Measurements from ENCODE around the gene HOXA7. TPM values are rescaled to one million over a fixed set of nuclear protein-coding genes. Genes with fewer than 3 reads are reported as not detected.
A peak's percentile ranks its signal among the peaks of the same experiment; 100 is the strongest.

HOXA7 gene
- total and polyA plus RNA-seq, 2 of the 8 experiments (the other 6 are each of a cell fraction or from before 2014, with no cell fraction given), result 0.03 TPM; not detected in 1

GRCh38 chr7:27110186-27111031 lies 46.1 kb downstream of the HOXA7 start:
- H2BK15ac ChIP-seq (ENCODE audit: low read length), result no peak overlapping the region
- no peak overlapping the region for H2BK12ac ChIP-seq (ENCODE audit: low read depth, low read length)
- H3K4me1 ChIP-seq (replicated peaks in 1 of 4; ENCODE audit: control insufficient read depth in 3 of 4, insufficient read depth in 4 of 4, low read length in 3 of 4), result peaks cover 0 to 22% (median 8%) of the 10 kb centered on the region in 4 experiments; a peak in 5 of 7 replicates
- H2AFZ ChIP-seq (ENCODE audit: low read length), result no peak overlapping the region
- POLR2A ChIA-PET (ENCODE audit: partially characterized antibody), result interaction anchor here (0.7 kb wide), 1 partner anchor 14 kb away, joined by 3 read pairs; no protein-coding TSS in a partner anchor
- 5% methylated on average over 51 of the region's 66 CpGs; no CpG with 5 or more reads in 1 of the 2 experiments for WGBS, 2 experiments (ENCODE audit: extremely low coverage in 1 of 2, insufficient coverage in 1 of 2, insufficient read length in 1 of 2, insufficient replicate concordance in 2 of 2, low coverage in 1 of 2, low lambda C conversion rate in 2 of 2, missing lambda C conversion rate in 1 of 2)
- H2BK20ac ChIP-seq (ENCODE audit: low read length), result no peak overlapping the region
- no peak overlapping the region for H3K23ac ChIP-seq (ENCODE audit: insufficient read length)
- no peaks in the 10 kb centered on the region for H3K23me2 ChIP-seq (ENCODE audit: low read depth, low read length)
- H3K18ac ChIP-seq (ENCODE audit: extremely low read depth, low read length), result no peak overlapping the region
- H4K5ac ChIP-seq (ENCODE audit: insufficient read length, low read depth, low read length), result no peak overlapping the region
- no peaks in the 10 kb centered on the region for H3K79me1 ChIP-seq (ENCODE audit: low read depth, low read length)
- H4K91ac ChIP-seq (replicated peaks; ENCODE audit: insufficient read length, low read length), result no peak overlapping the region
- no peak overlapping the region for H3K56ac ChIP-seq (replicated peaks; ENCODE audit: insufficient read length, low read depth, low read length)
- no peaks in the 10 kb centered on the region for H3K9me3 ChIP-seq (ENCODE audit: insufficient read depth in 2 of 2, low read depth in 1 of 2, low read length in 1 of 2)
- peaks cover 93 to 98% (median 97%) of the 10 kb centered on the region in 4 experiments for H3K27me3 ChIP-seq (replicated peaks in 1 of 4; ENCODE audit: control insufficient read depth in 3 of 4, extremely low read depth in 1 of 4, insufficient read depth in 3 of 4, low read length in 3 of 4)
- H3K4me3 ChIP-seq (ENCODE audit: extremely low read depth in 1 of 4, insufficient read depth in 2 of 4, low read depth in 3 of 4, low read length in 4 of 4), result peak overlapping the region in 3 of 4 experiments; percentile 11 to 46 (median 23); a peak in 5 of 8 replicates
- peaks cover 27 to 33% of the 10 kb centered on the region in 2 experiments for H4K20me1 ChIP-seq (replicated peaks in 1 of 2; ENCODE audit: control insufficient read depth in 1 of 2, insufficient read depth in 2 of 2, low read length in 2 of 2)
- CTCF ChIA-PET (ENCODE audit: partially characterized antibody), result interaction anchor here (0.7 to 4.1 kb wide), 17 partner anchors 9 to 958 kb away, joined by 3 to 14 read pairs (median 4); partner anchors contain the start of genes HOXA5, HOXA7 and NFE2L3
- H3K9ac ChIP-seq (replicated peaks in 1 of 4; ENCODE audit: extremely low read depth in 1 of 4, low read depth in 3 of 4, low read length in 3 of 4), result no peak overlapping the region
- H3K27ac ChIP-seq (ENCODE audit: low read depth, low read length), result no peak overlapping the region
- peaks cover 0 to 3% (median 0%) of the 10 kb centered on the region in 4 experiments; a peak in 2 of 8 replicates for H3K36me3 ChIP-seq (ENCODE audit: control insufficient read depth in 2 of 4, insufficient read depth in 4 of 4, low read length in 3 of 4)
- no peak overlapping the region for H4K8ac ChIP-seq (ENCODE audit: extremely low read depth, insufficient read depth, low read length)
- FAIRE-seq, result no peak
- no peak overlapping the region for H2AK5ac ChIP-seq (ENCODE audit: low read depth, low read length)
- H3K14ac ChIP-seq (ENCODE audit: insufficient read length), result no peak overlapping the region
- no peak overlapping the region for H2BK5ac ChIP-seq (ENCODE audit: low read depth, low read length)
- H3K4me2 ChIP-seq (ENCODE audit: insufficient read depth in 1 of 2, low read depth in 2 of 2, low read length in 2 of 2), result peak overlapping the region; percentile 51 to 70
- H2BK120ac ChIP-seq (replicated peaks; ENCODE audit: low read depth, low read length), result no peak overlapping the region
- no peaks in the 10 kb centered on the region for H3K79me2 ChIP-seq (ENCODE audit: control insufficient read depth in 1 of 2, insufficient read depth in 2 of 2, low read length in 2 of 2)
- H3K4ac ChIP-seq (replicated peaks; ENCODE audit: insufficient read length, low read depth, low read length), result no peak overlapping the region
- DNase-seq (ENCODE audit: low read depth in 1 of 2, low spot score in 2 of 2), result peak in 1 of 2 experiments; percentile 83
- peak; percentile 76 for TF ChIP-seq SUZ12 (IDR thresholded peaks at IDR 0.05; ENCODE audit: low read length)
- TF ChIP-seq SIRT6 (IDR thresholded peaks at IDR 0.05; ENCODE audit: low read length), result no peak
- TF ChIP-seq ATF3 (IDR thresholded peaks at IDR 0.05; ENCODE audit: insufficient read depth, low read depth, low read length), result 0 out of 2 replicates have a peak, but pooled peaks have one; percentile 28
- no peak for TF ChIP-seq SP1 (IDR thresholded peaks at IDR 0.05; ENCODE audit: low read depth, low read length)
- no peak for TF ChIP-seq GABPA (IDR thresholded peaks at IDR 0.05; ENCODE audit: borderline replicate concordance, insufficient read depth, low read length)
- TF ChIP-seq BACH1 (IDR thresholded peaks at IDR 0.05; ENCODE audit: low read length), result no peak
- TF ChIP-seq RNF2 (IDR thresholded peaks at IDR 0.05; ENCODE audit: borderline replicate concordance, low read depth, low read length, missing control alignments, poor library complexity, severe bottlenecking), result no peak
- no peak for TF ChIP-seq RAD21 (IDR thresholded peaks at IDR 0.05 in 1 of 2, conservative IDR thresholded peaks at IDR 0.05 in 1 of 2; ENCODE audit: low read depth in 2 of 2, low read length in 2 of 2)
- no peak for TF ChIP-seq SP2 (IDR thresholded peaks at IDR 0.05; ENCODE audit: low read length)
- no peak for TF ChIP-seq PHF8 (conservative IDR thresholded peaks at IDR 0.05; ENCODE audit: low read depth, low read length)

Measured in H1 (cell line).